Vagina (tissue), 2 donors: ENCODE data around the gene SORCS2.

Experiments used
- POLR2A ChIP-seq, 2 donors: fragments of 450-650 bp; IDR thresholded peaks; one replicate each; pipeline ENCODE4 v1.6.1; 2017; ENCODE audit warnings: antibody characterized with exemption in 2 of 2, mild to moderate bottlenecking in 2 of 2, moderate library complexity in 2 of 2
- POLR2AphosphoS5 ChIP-seq, 2 donors: sonication (generic); formaldehyde crosslinking; IDR thresholded peaks; one replicate each; pipeline ENCODE4 v1.9.0; 2017; ENCODE audit warnings: antibody characterized with exemption in 2 of 2, mild to moderate bottlenecking in 2 of 2, low read depth in 1 of 2; ENCODE audit not compliant: insufficient read depth in 1 of 2
- TF ChIP-seq, protein P1 (sequence below), 3 experiments: fragments of 450-650 bp in 2 of 3; fragments of 200-600 bp in 1 of 3; sonication (generic) in 1 of 3; IDR thresholded peaks; one replicate each; pipeline ENCODE4 v1.5.1; 2017 to 2019; ENCODE audit warnings: antibody characterized with exemption in 3 of 3, mild to moderate bottlenecking in 2 of 3, moderate library complexity in 2 of 3

DNA sequence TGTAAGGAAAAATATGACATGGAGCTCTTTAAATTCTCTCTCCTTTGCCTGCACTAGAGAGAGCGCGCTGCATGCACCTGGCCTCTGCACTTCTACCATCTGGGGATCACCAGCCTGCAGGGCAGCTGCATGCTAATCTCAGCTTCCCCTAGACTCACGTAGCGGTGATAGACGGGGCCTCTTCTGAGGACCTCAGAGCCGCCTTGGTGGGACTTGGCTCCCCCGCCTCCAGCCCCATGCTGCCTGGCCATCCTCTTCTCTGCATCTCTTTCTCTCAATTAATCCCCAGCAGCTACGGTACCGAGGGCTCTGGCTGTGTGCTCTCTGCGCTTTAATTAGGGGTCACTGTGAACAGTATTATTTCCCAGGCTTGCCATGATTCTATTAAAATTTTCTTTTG is 295.2 kb downstream of the SORCS2 start:
- TF ChIP-seq, protein P1, sequence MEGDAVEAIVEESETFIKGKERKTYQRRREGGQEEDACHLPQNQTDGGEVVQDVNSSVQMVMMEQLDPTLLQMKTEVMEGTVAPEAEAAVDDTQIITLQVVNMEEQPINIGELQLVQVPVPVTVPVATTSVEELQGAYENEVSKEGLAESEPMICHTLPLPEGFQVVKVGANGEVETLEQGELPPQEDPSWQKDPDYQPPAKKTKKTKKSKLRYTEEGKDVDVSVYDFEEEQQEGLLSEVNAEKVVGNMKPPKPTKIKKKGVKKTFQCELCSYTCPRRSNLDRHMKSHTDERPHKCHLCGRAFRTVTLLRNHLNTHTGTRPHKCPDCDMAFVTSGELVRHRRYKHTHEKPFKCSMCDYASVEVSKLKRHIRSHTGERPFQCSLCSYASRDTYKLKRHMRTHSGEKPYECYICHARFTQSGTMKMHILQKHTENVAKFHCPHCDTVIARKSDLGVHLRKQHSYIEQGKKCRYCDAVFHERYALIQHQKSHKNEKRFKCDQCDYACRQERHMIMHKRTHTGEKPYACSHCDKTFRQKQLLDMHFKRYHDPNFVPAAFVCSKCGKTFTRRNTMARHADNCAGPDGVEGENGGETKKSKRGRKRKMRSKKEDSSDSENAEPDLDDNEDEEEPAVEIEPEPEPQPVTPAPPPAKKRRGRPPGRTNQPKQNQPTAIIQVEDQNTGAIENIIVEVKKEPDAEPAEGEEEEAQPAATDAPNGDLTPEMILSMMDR (IDR thresholded peaks at IDR 0.05) = no peak
- TF ChIP-seq POLR2A (IDR thresholded peaks at IDR 0.05) (no peak), POLR2AphosphoS5 (IDR thresholded peaks at IDR 0.05; ENCODE audit: insufficient read depth in 1 of 2, low read depth in 1 of 2) (no peak)
